ENCODE measurements around the gene IFI27.

- TF ChIP-seq CTCF (IDR thresholded peaks at IDR 0.05; ENCODE audit: borderline replicate concordance, extremely low read depth, low read length, poor library complexity, severe bottlenecking) (no peak), EZH2 (IDR thresholded peaks at IDR 0.05; ENCODE audit: borderline replicate concordance, low read depth, low read length, severe bottlenecking) (no peak)
Observed at GRCh38 chr14:94124582-94125377, 14.2 kb downstream of the IFI27 start.
